Measurements from ENCODE around the gene SLIT3.

The SLIT3 gene

GRCh38 chr5:169104937-169105494 is 195.9 kb downstream of the SLIT3 start:
- no peak for DNase-seq (ENCODE audit: low read depth)

- DNase-seq (ENCODE audit: low read depth), result no peak
These were observed 197.3 kb downstream of the SLIT3 start for GRCh38 chr5:169103586-169104181.

GRCh38 chr5:169101966-169102365 is 199.0 kb downstream of the SLIT3 start:
- no peak for DNase-seq (ENCODE audit: low read depth)

GRCh38 chr5:169100735-169101075 is 200.2 kb downstream of the SLIT3 start:
- DNase-seq (ENCODE audit: low read depth), result peak; percentile 81

- peak; percentile 30 for DNase-seq (ENCODE audit: low read depth)
These were observed 200.9 kb downstream of the SLIT3 start for GRCh38 chr5:169099801-169100734.

- DNase-seq (ENCODE audit: low read depth), result no peak
These were observed 202.4 kb downstream of the SLIT3 start for GRCh38 chr5:169098331-169099121.

- DNase-seq (ENCODE audit: low read depth), result peak; percentile 41
These were observed 203.3 kb downstream of the SLIT3 start for GRCh38 chr5:169097374-169098326.

- DNase-seq (ENCODE audit: low read depth), result peak; percentile 20
These were observed 205.0 kb downstream of the SLIT3 start for GRCh38 chr5:169095976-169096375.

- DNase-seq (ENCODE audit: low read depth), result no peak
These were observed 205.5 kb downstream of the SLIT3 start for GRCh38 chr5:169095410-169095960.

- peak; percentile 55 for DNase-seq (ENCODE audit: low read depth)
These were observed 206.1 kb downstream of the SLIT3 start for GRCh38 chr5:169094586-169095409.

GRCh38 chr5:169091396-169091980 is 209.5 kb downstream of the SLIT3 start:
- DNase-seq (ENCODE audit: low read depth), result no peak

- DNase-seq (ENCODE audit: low read depth), result no peak
These were observed 211.6 kb downstream of the SLIT3 start for GRCh38 chr5:169089343-169089742.

GRCh38 chr5:169088028-169088725 is 212.8 kb downstream of the SLIT3 start:
- no peak for DNase-seq (ENCODE audit: low read depth)

GRCh38 chr5:169085636-169086035 is 215.3 kb downstream of the SLIT3 start:
- no peak for DNase-seq (ENCODE audit: low read depth)

- no peak for DNase-seq (ENCODE audit: low read depth)
These were observed 215.7 kb downstream of the SLIT3 start for GRCh38 chr5:169085212-169085611.

GRCh38 chr5:169084775-169085174 is 216.2 kb downstream of the SLIT3 start:
- DNase-seq (ENCODE audit: low read depth), result no peak

GRCh38 chr5:169083394-169084018 is 217.4 kb downstream of the SLIT3 start:
- no peak for DNase-seq (ENCODE audit: low read depth)

- no peak for DNase-seq (ENCODE audit: low read depth)
These were observed 219.8 kb downstream of the SLIT3 start for GRCh38 chr5:169081000-169081724.

All from EH (cell line).